Type B pancreatic cell (in vitro differentiated cells): ENCODE measurements around the gene OR52N4. TPM values are rescaled to one million over a fixed set of nuclear protein-coding genes. Genes with fewer than 3 reads are reported as not detected.

Experiments
- DNase-seq: peaks from one replicate; pipeline ENCODE4 v3.0.0; 2021; ENCODE audit warnings: mixed read lengths; ENCODE audit not compliant: unreplicated experiment; ENCODE audit errors: extremely low spot score
- H3K27ac Mint-ChIP-seq: 2 replicates; pipeline ENCODE4 v1.8.0; 2021; ENCODE audit warnings: mild to moderate bottlenecking, mixed read lengths
- H3K27me3 Mint-ChIP-seq: 2 replicates; pipeline ENCODE4 v1.8.0; 2021; ENCODE audit warnings: mixed read lengths
- H3K36me3 Mint-ChIP-seq: 2 replicates; pipeline ENCODE4 v1.8.0; 2021; ENCODE audit warnings: mixed read lengths
- H3K4me1 Mint-ChIP-seq: one replicate; pipeline ENCODE4 v1.8.0; 2021; ENCODE audit warnings: mixed read lengths; ENCODE audit not compliant: unreplicated experiment
- H3K4me3 Mint-ChIP-seq: 2 replicates; pipeline ENCODE4 v1.8.0; 2021; ENCODE audit warnings: mild to moderate bottlenecking, mixed read lengths
- H3K9me3 Mint-ChIP-seq: 2 replicates; pipeline ENCODE4 v1.8.0; 2021; ENCODE audit warnings: mixed read lengths
- CTCF ChIP-seq: fragments of 200-600 bp; sonication (generic); conservative IDR thresholded peaks from 2 replicates; pipeline ENCODE4 v1.5.0; 2021; ENCODE audit warnings: antibody characterized with exemption, mild to moderate bottlenecking
- total RNA-seq: library from RNA; stranded (reverse); gene quantifications from 2 replicates; pipeline ENCODE4 v1.2.1, GENCODE V29; 2021; ENCODE audit warnings: low replicate concordance

OR52N4 gene
- total RNA-seq, 1 donor from 2014 or later, result not detected

DNA sequence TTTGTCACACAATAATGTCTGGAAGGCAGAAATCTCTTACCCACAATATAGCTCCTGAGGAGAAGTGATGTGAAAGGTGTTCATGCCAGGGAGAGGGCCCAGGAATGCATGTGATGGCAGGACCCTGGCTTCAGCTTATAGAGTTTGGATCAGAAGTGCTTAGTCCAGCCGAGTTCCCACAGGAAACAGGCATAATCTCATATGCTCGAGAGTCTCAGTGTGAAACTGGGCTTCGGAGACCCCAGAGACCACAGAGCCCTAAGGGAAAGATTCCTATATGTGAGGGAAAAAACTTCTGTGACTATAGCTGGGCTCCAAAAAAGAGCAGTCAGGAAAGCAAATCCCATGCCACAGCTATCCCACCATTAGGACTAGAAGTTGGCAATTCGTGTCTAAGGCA lies 29.2 kb downstream of the OR52N4 start, which contains the start of gene OR52N5:
TSS of gene OR52N5 (minus strand) at position 101 of the 400 bp plus-strand sequence. CDS start 4,721 bp downstream, outside the sequence.
- TF ChIP-seq CTCF, result no peak
- no peaks in the 10 kb centered on the region for H3K36me3 Mint-ChIP-seq
- no peaks in the 10 kb centered on the region for H3K27me3 Mint-ChIP-seq
- no peak within 1 kb of the TSS for H3K4me3 Mint-ChIP-seq
- H3K4me1 Mint-ChIP-seq, result no peaks in the 10 kb centered on the region
- no peak for DNase-seq
- no peaks in the 10 kb centered on the region for H3K9me3 Mint-ChIP-seq
- no peak within 1 kb of the TSS for H3K27ac Mint-ChIP-seq

DNA sequence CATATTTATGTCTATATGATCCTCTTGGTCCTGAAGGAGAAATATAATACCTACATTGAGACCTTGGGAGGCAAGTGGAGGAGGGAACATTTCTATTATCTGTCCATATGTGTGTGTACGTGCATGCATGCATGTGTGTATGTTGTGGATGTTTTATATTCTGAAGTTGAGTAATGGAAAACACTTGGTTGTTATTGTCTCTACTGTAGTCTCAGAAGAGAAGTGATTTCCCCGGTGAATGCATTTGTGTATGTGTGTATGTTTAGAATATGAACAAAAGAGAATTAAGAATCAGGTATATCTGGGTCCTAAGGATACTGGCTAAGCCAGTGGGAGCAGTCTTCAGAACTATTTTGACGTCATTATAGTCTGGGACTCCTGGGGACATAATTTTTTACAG lies 37.1 kb downstream of the OR52N4 start, which contains the start of gene OR52N1:
TSS of gene OR52N1 (minus strand) at position 101 of the 400 bp plus-strand sequence. CDS start 2,449 bp downstream, outside the sequence.
- no peak for DNase-seq
- no peaks in the 10 kb centered on the region for H3K36me3 Mint-ChIP-seq
- H3K4me3 Mint-ChIP-seq, result no peak within 1 kb of the TSS
- H3K27me3 Mint-ChIP-seq, result peaks cover 4% of the 10 kb centered on the region
- no peaks in the 10 kb centered on the region for H3K9me3 Mint-ChIP-seq
- no peaks in the 10 kb centered on the region for H3K4me1 Mint-ChIP-seq
- no peak for TF ChIP-seq CTCF
- no peak within 1 kb of the TSS for H3K27ac Mint-ChIP-seq

DNA sequence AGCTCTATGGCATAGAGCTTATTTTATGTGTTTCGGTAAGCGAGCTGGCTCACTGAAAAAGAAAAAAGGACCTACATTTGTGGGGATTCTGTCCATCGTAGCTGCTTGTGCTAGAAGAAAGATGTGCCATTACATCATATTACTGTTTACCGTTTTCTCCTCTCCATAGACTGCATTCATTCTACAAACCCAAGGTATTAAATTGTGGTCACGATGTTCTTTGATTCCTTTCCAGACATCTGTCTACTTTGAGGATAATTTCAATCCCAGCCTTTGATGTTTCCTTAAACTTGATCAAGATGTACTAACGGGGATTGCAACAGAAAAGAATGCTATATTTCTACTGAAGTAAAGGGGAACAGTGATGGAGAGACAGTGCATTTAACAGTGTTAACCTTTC lies 42.5 kb downstream of the OR52N4 start:
- H3K36me3 Mint-ChIP-seq, result no peaks in the 10 kb centered on the region
- TF ChIP-seq CTCF, result no peak
- H3K9me3 Mint-ChIP-seq, result no peaks in the 10 kb centered on the region
- peaks cover 4% of the 10 kb centered on the region for H3K27me3 Mint-ChIP-seq
- H3K4me1 Mint-ChIP-seq, result no peaks in the 10 kb centered on the region
- no peak overlapping the region for H3K4me3 Mint-ChIP-seq
- DNase-seq, result no peak
- no peak overlapping the region for H3K27ac Mint-ChIP-seq

DNA sequence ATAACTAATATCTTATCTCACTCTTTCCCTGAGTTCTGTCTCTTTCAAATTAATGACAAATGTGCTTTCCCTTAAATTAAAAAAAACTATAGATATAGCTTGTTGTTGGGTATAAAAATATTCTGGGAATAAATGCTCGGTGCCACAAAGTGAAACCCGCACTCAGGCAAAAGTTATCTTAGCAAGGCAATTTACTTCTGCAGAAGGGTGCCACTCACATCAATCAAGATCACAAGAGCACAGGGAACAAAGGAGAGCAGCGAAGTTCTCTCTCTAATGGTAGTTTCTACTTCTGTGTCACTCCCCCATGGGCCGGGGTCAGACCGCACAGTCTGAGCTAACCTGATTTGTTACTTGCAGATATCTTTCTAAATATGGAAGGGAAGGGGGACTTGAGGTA lies 49.9 kb downstream of the OR52N4 start:
- Mint-ChIP-seq H3K27me3 (peaks cover 21% of the 10 kb centered on the region), H3K4me3 (no peak overlapping the region), H3K36me3 (no peaks in the 10 kb centered on the region)

More for the DNA sequence above, 49.9 kb downstream of the OR52N4 start:
- no peak for DNase-seq
- Mint-ChIP-seq H3K4me1 (peaks cover 9% of the 10 kb centered on the region), H3K9me3 (peaks cover 6% of the 10 kb centered on the region), H3K27ac (no peak overlapping the region)
- no peak for TF ChIP-seq CTCF

Other genes with a start within 250 kb of the OR52N4 start
- gene UBQLN3, start 244.3 kb upstream of the OR52N4 start, total RNA-seq, result not detected in 2 replicates
- 0.19 and 0.39 TPM in 2 replicates for gene UBQLNL, start 237.5 kb upstream of the OR52N4 start, total RNA-seq
- not detected in 2 replicates for gene OR52H1, start 205.7 kb upstream of the OR52N4 start, total RNA-seq
- not detected in 2 replicates for gene OR52B6, start 173.4 kb upstream of the OR52N4 start, total RNA-seq
- gene TRIM6, start 157.6 kb upstream of the OR52N4 start, total RNA-seq, result 7.5 and 8.7 TPM in 2 replicates
- gene TRIM34, start 129.2 kb upstream of the OR52N4 start, total RNA-seq, result 1.4 and 2.4 TPM in 2 replicates
- 30.0 and 32.3 TPM in 2 replicates for gene TRIM5, start 69.2 kb upstream of the OR52N4 start, total RNA-seq
- 27.4 and 72.5 TPM in 2 replicates for gene TRIM22, start 64.5 kb upstream of the OR52N4 start, total RNA-seq
- gene OR56B1, start 17.8 kb upstream of the OR52N4 start, total RNA-seq, result not detected in 2 replicates
- not detected in 2 replicates for gene OR52N5, start 29.1 kb downstream of the OR52N4 start, total RNA-seq
- gene OR52N1, start 37.0 kb downstream of the OR52N4 start, total RNA-seq, result not detected in 2 replicates
- gene OR52N2, start 54.7 kb downstream of the OR52N4 start, total RNA-seq, result not detected in 2 replicates
- not detected in 2 replicates for gene OR52E6, start 87.7 kb downstream of the OR52N4 start, total RNA-seq
- gene OR52E8, start 103.4 kb downstream of the OR52N4 start, total RNA-seq, result not detected in 2 replicates
- not detected in 2 replicates for gene OR52E4, start 126.4 kb downstream of the OR52N4 start, total RNA-seq
- not detected in 2 replicates for gene OR52E5, start 139.0 kb downstream of the OR52N4 start, total RNA-seq
- gene OR56A3, start 188.0 kb downstream of the OR52N4 start, total RNA-seq, result not detected in 2 replicates
- gene OR56A5, start 214.3 kb downstream of the OR52N4 start, total RNA-seq, result not detected in 2 replicates
- not detected in 2 replicates for gene OR52L1, start 232.7 kb downstream of the OR52N4 start, total RNA-seq